H9 (cell line): ENCODE data around the gene CEMIP. TPM values are rescaled to one million over a fixed set of nuclear protein-coding genes. Genes with fewer than 3 reads are reported as not detected.
A peak's percentile ranks its signal among the peaks of the same experiment; 100 is the strongest.

ENCODE experiments used
- DNase-seq: peaks from one replicate; pipeline ENCODE4 v3.0.0-alpha.2; 2017
- H2AFZ ChIP-seq: one replicate; pipeline ENCODE4 v1.6.1; 2013; ENCODE audit warnings: mild to moderate bottlenecking, low read length, control low read depth, moderate library complexity
- H2AK5ac ChIP-seq: 2 replicates; pipeline ENCODE4 v1.6.1; 2013; ENCODE audit warnings: low read length, control low read depth, mixed read lengths; ENCODE audit not compliant: insufficient read length
- H2BK120ac ChIP-seq: one replicate; pipeline ENCODE4 v1.6.1; 2013; ENCODE audit warnings: low read depth, mild to moderate bottlenecking, low read length, control low read depth, inconsistent platforms; ENCODE audit not compliant: poor library complexity, severe bottlenecking
- H2BK12ac ChIP-seq: 2 replicates; pipeline ENCODE4 v1.6.1; 2013; ENCODE audit warnings: low read length, control low read depth, mixed read lengths, low read depth; ENCODE audit not compliant: insufficient read length
- H2BK15ac ChIP-seq: 2 replicates; pipeline ENCODE4 v1.6.1; 2013; ENCODE audit warnings: low read depth, low read length, control low read depth
- H2BK20ac ChIP-seq: one replicate; pipeline ENCODE4 v1.6.1; 2013; ENCODE audit warnings: low read depth, mild to moderate bottlenecking, low read length, control low read depth, inconsistent platforms; ENCODE audit not compliant: poor library complexity, severe bottlenecking
- H2BK5ac ChIP-seq: 2 replicates; pipeline ENCODE4 v1.6.1; 2013; ENCODE audit warnings: low read length, control low read depth, mixed read lengths; ENCODE audit not compliant: insufficient read length
- H3K14ac ChIP-seq: 2 replicates; pipeline ENCODE4 v1.6.1; 2013; ENCODE audit warnings: low read length, control low read depth; ENCODE audit not compliant: insufficient read depth
- H3K18ac ChIP-seq: 2 replicates; pipeline ENCODE4 v1.6.1; 2013; ENCODE audit warnings: low read depth, mild to moderate bottlenecking, mixed read lengths, low read length, control low read depth; ENCODE audit not compliant: insufficient read length
- H3K23ac ChIP-seq: 2 replicates; pipeline ENCODE4 v1.6.1; 2013; ENCODE audit warnings: low read length, control low read depth, mixed read lengths, low read depth; ENCODE audit not compliant: insufficient read length
- H3K23me2 ChIP-seq: 2 replicates; pipeline ENCODE4 v1.6.1; 2013; ENCODE audit warnings: low read depth, mild to moderate bottlenecking, mixed read lengths, low read length, control low read depth; ENCODE audit not compliant: insufficient read length, poor library complexity, severe bottlenecking
- H3K27ac ChIP-seq: 2 replicates; pipeline ENCODE4 v1.5.1; 2013; ENCODE audit warnings: low read length, control low read depth, mixed read lengths, low read depth; ENCODE audit not compliant: insufficient read length
- H3K27me3 ChIP-seq: 2 replicates; pipeline ENCODE4 v1.6.1; 2013; ENCODE audit warnings: low read length, control low read depth, inconsistent platforms; ENCODE audit not compliant: insufficient read depth
- H3K4ac ChIP-seq: 2 replicates; pipeline ENCODE4 v1.6.1; 2013; ENCODE audit warnings: low read depth, mild to moderate bottlenecking, control low read depth, inconsistent platforms, low read length, moderate library complexity
- H3K4me1 ChIP-seq: 2 replicates; pipeline ENCODE4 v1.6.1; 2013; ENCODE audit warnings: low read length, control low read depth, inconsistent platforms; ENCODE audit not compliant: insufficient read depth
- H3K4me2 ChIP-seq: 2 replicates; pipeline ENCODE4 v1.6.1; 2013; ENCODE audit warnings: low read length, control low read depth, mixed read lengths; ENCODE audit not compliant: insufficient read length, insufficient read depth
- H3K56ac ChIP-seq: 2 replicates; pipeline ENCODE4 v1.6.1; 2013; ENCODE audit warnings: low read depth, mild to moderate bottlenecking, mixed read lengths, low read length, control low read depth; ENCODE audit not compliant: insufficient read length
- H3K79me1 ChIP-seq: 2 replicates; pipeline ENCODE4 v1.6.1; 2013; ENCODE audit warnings: low read depth, mild to moderate bottlenecking, moderate library complexity, low read length, control low read depth, inconsistent platforms; ENCODE audit not compliant: insufficient read depth, poor library complexity, severe bottlenecking
- H3K79me2 ChIP-seq: 2 replicates; pipeline ENCODE4 v1.6.1; 2013; ENCODE audit warnings: low read length, control low read depth, inconsistent platforms; ENCODE audit not compliant: insufficient read depth
- H3K9ac ChIP-seq: 2 replicates; pipeline ENCODE4 v1.6.1; 2013; ENCODE audit warnings: low read length, control low read depth, mixed read lengths; ENCODE audit not compliant: insufficient read length; ENCODE audit errors: extremely low read depth
- H3K9me3 ChIP-seq: one replicate; pipeline ENCODE4 v1.6.1; 2013; ENCODE audit warnings: low read depth, low read length, inconsistent platforms; ENCODE audit not compliant: control insufficient read depth
- H3T11ph ChIP-seq: one replicate; pipeline ENCODE4 v1.6.1; 2013; ENCODE audit warnings: mild to moderate bottlenecking, low read length, control low read depth, inconsistent platforms
- H4K20me1 ChIP-seq: one replicate; pipeline ENCODE4 v1.6.1; 2013; ENCODE audit not compliant: control insufficient read depth, insufficient read length, insufficient read depth
- H4K5ac ChIP-seq: 2 replicates; pipeline ENCODE4 v1.6.1; 2013; ENCODE audit warnings: low read depth, mild to moderate bottlenecking, mixed read lengths, low read length, control low read depth; ENCODE audit not compliant: insufficient read length
- H4K8ac ChIP-seq: replicated peaks from 2 replicates; pipeline ENCODE4 v1.6.1; 2013; ENCODE audit warnings: low read length, control low read depth, mixed read lengths, low read depth; ENCODE audit not compliant: insufficient read length
- H4K91ac ChIP-seq: 2 replicates; pipeline ENCODE4 v1.6.1; 2013; ENCODE audit warnings: low read depth, mild to moderate bottlenecking, moderate library complexity, mixed read lengths, low read length, control low read depth; ENCODE audit not compliant: insufficient read length
- H3K27ac Mint-ChIP-seq, 3 experiments: 2 replicates in 2 of 3; 3 replicates in 1 of 3; pipeline ENCODE4 v1.8.0; 2020 to 2021; ENCODE audit warnings: mixed read lengths in 3 of 3, mild to moderate bottlenecking in 1 of 3, moderate library complexity in 1 of 3
- H3K27me3 Mint-ChIP-seq: 2 replicates; pipeline ENCODE4 v1.8.0; 2021; ENCODE audit warnings: low read depth, mild to moderate bottlenecking, moderate library complexity, mixed read lengths
- H3K36me3 Mint-ChIP-seq, 3 experiments: 2 replicates in 2 of 3; 3 replicates in 1 of 3; pipeline ENCODE4 v1.8.0; 2020 to 2021; ENCODE audit warnings: low read depth in 3 of 3, mixed read lengths in 3 of 3; ENCODE audit not compliant: insufficient read depth in 1 of 3
- H3K4me1 Mint-ChIP-seq, 2 experiments: 2 replicates each; pipeline ENCODE4 v1.8.0; 2020; ENCODE audit warnings: mixed read lengths in 2 of 2
- H3K4me3 Mint-ChIP-seq, 2 experiments: 2 replicates in 1 of 2; 3 replicates in 1 of 2; pipeline ENCODE4 v1.8.0; 2020 to 2021; ENCODE audit warnings: mild to moderate bottlenecking in 2 of 2, mixed read lengths in 2 of 2, moderate library complexity in 1 of 2
- H3K9me3 Mint-ChIP-seq, 2 experiments: 2 replicates in 1 of 2; 3 replicates in 1 of 2; pipeline ENCODE4 v1.8.0; 2020; ENCODE audit warnings: mild to moderate bottlenecking in 2 of 2, mixed read lengths in 2 of 2, moderate library complexity in 1 of 2
- whole genome bisulfite sequencing: extraction: QIAGEN DNeasy Blood & Tissue Kit; methylation state at CpG from one replicate; pipeline ENCODE4 v1.1.7; 2013; ENCODE audit warnings: missing lambda C conversion rate, low lambda C conversion rate, mixed read lengths; ENCODE audit not compliant: insufficient read length; ENCODE audit errors: extremely low coverage; 5-methylcytosine and 5-hydroxymethylcytosine counted together
- total RNA-seq: library from RNA; stranded (reverse); gene quantifications from 2 replicates; pipeline ENCODE4 v1.2.1, GENCODE V29; 2021
- TF ChIP-seq, protein P1 (sequence below): fragments of 200-600 bp; sonication (generic); conservative IDR thresholded peaks from 3 replicates; pipeline ENCODE4 v1.8.0; 2021; ENCODE audit warnings: antibody characterized with exemption, mild to moderate bottlenecking

CEMIP gene
- total RNA-seq, 1 experiment from 2014 or later, result 0.09 TPM

DNA sequence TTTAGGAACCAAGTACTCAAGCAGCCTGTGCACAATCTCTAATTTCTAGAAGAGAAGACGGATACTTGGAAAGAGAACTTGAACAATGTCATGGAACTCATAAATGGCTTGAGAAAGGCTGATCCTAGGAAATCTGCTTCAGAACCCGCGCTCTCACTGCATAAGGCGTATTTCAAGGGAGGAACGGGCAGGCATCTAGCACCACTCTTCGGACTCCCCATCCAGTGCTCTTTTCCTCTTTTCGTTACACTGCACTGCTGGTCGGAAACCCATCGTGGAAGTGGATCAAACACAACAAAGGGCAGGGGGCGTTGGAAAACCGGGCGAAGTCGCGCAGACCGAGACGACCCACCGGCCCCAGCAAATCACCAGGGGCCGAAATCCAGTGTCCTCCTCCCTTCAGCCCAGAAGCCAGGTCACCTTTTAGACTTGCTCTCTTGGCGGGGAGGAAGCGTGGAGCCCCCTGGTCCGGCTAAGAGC lies 221.0 kb downstream of the CEMIP start:
- Histone ChIP-seq H4K91ac (no peak overlapping the region), H3K79me1 (no peaks in the 10 kb centered on the region), H4K20me1 (peaks cover 3% of the 10 kb centered on the region), H3K9ac (peak overlapping the region; percentile 27), H3T11ph (no peak overlapping the region), H3K9me3 (no peaks in the 10 kb centered on the region), H2AFZ (no peak overlapping the region), H2BK120ac (no peak overlapping the region), H3K23ac (no peak overlapping the region), H3K18ac (peak overlapping the region; percentile 74), H4K8ac (no peak overlapping the region), H2BK15ac (no peak overlapping the region), H3K56ac (no peak overlapping the region), H3K27ac (no peak overlapping the region), H3K23me2 (peaks cover 16% of the 10 kb centered on the region), H4K5ac (no peak overlapping the region), H3K4ac (no peak overlapping the region), H2BK20ac (no peak overlapping the region), H3K4me1 (no peaks in the 10 kb centered on the region; the same call in 1 of the 2 replicates), H2AK5ac (no peak overlapping the region), H3K14ac (peak overlapping the region; percentile 41), H3K27me3 (no peaks in the 10 kb centered on the region), H3K4me2 (peak overlapping the region; percentile 87), H3K79me2 (peaks cover 2% of the 10 kb centered on the region; the same call in 1 of the 2 replicates), H2BK5ac (no peak overlapping the region), H2BK12ac (no peak overlapping the region)
- Mint-ChIP-seq H3K4me1 (peaks cover 9 to 20% of the 10 kb centered on the region in 2 experiments), H3K9me3 (no peaks in the 10 kb centered on the region), H3K36me3 (peaks cover 3 to 8% (median 6%) of the 10 kb centered on the region in 3 experiments; a peak in 3 of 7 replicates), H3K27ac (peak overlapping the region in 2 of 3 experiments; percentile 78 to 97; a peak in 4 of 7 replicates), H3K27me3 (no peaks in the 10 kb centered on the region; the same call in 1 of the 2 replicates), H3K4me3 (peak overlapping the region; percentile 90 to 97)
- WGBS, result no CpG with 5 or more reads among the region's 21 CpGs
- no peak for DNase-seq
- TF ChIP-seq, protein P1, sequence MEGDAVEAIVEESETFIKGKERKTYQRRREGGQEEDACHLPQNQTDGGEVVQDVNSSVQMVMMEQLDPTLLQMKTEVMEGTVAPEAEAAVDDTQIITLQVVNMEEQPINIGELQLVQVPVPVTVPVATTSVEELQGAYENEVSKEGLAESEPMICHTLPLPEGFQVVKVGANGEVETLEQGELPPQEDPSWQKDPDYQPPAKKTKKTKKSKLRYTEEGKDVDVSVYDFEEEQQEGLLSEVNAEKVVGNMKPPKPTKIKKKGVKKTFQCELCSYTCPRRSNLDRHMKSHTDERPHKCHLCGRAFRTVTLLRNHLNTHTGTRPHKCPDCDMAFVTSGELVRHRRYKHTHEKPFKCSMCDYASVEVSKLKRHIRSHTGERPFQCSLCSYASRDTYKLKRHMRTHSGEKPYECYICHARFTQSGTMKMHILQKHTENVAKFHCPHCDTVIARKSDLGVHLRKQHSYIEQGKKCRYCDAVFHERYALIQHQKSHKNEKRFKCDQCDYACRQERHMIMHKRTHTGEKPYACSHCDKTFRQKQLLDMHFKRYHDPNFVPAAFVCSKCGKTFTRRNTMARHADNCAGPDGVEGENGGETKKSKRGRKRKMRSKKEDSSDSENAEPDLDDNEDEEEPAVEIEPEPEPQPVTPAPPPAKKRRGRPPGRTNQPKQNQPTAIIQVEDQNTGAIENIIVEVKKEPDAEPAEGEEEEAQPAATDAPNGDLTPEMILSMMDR, result no peak
